NCI-H128 (cell line): ENCODE results near the gene TMEM201.
A peak's percentile ranks its signal among the peaks of the same experiment; 100 is the strongest.
"Not testable (repeated sequence)": the region's sequence is repeated elsewhere in the genome, so short reads cannot be mapped to it uniquely, and the experiment has no call there.

Source experiments
- DNase-seq: peaks from one replicate; lab custom pipeline; 2025; ENCODE audit not compliant: unreplicated experiment; lab: John Stamatoyannopoulos, UW

The TMEM201 gene

GRCh38 chr1:9618909-9619679 is 30.4 kb downstream of the TMEM201 start:
- DNase-seq, result no peak

GRCh38 chr1:9621032-9621431 is 32.3 kb downstream of the TMEM201 start:
- DNase-seq, result no peak

- DNase-seq, result no peak
Measured at GRCh38 chr1:9624081-9624480, 35.4 kb downstream of the TMEM201 start.

- not testable (repeated sequence) for DNase-seq
Measured at GRCh38 chr1:9625030-9625429, 36.3 kb downstream of the TMEM201 start.

- DNase-seq, result no peak
Measured at GRCh38 chr1:9626201-9626608, 37.5 kb downstream of the TMEM201 start.

GRCh38 chr1:9628541-9629444 is 40.1 kb downstream of the TMEM201 start:
- DNase-seq, result no peak

- no peak for DNase-seq
Measured at GRCh38 chr1:9629445-9630201, 40.9 kb downstream of the TMEM201 start.

GRCh38 chr1:9630331-9631111 is 41.8 kb downstream of the TMEM201 start:
- DNase-seq, result no peak

GRCh38 chr1:9631613-9632012 is 42.9 kb downstream of the TMEM201 start:
- DNase-seq, result no peak

GRCh38 chr1:9633493-9633892 is 44.8 kb downstream of the TMEM201 start:
- no peak for DNase-seq

- no peak for DNase-seq
Measured at GRCh38 chr1:9634582-9634981, 45.9 kb downstream of the TMEM201 start.

GRCh38 chr1:9639227-9639626 is 50.5 kb downstream of the TMEM201 start:
- no peak for DNase-seq

- no peak for DNase-seq
Measured at GRCh38 chr1:9643351-9644256, 54.9 kb downstream of the TMEM201 start.

- DNase-seq, result no peak
Measured at GRCh38 chr1:9646037-9646436, 57.3 kb downstream of the TMEM201 start.

GRCh38 chr1:9648171-9648570 is 59.5 kb downstream of the TMEM201 start:
- no peak for DNase-seq

- DNase-seq, result no peak
Measured at GRCh38 chr1:9649769-9650168, 61.1 kb downstream of the TMEM201 start.

GRCh38 chr1:9651220-9651564 is 62.5 kb downstream of the TMEM201 start:
- DNase-seq, result no peak

GRCh38 chr1:9651565-9652378 is 63.1 kb downstream of the TMEM201 start, which contains the start of gene PIK3CD:
Gene PIK3CD (plus strand): TSS chr1:9651731. CDS start chr1:9710456, 58,725 bp downstream.
- peak; percentile 20 for DNase-seq
